Measurements from ENCODE around the gene INPP4A. TPM values are rescaled to one million over a fixed set of nuclear protein-coding genes. Genes with fewer than 3 reads are reported as not detected.

INPP4A gene
- polyA plus RNA-seq, 1 of the 3 experiments (the other 2 are of a cell fraction), result 15.0 TPM

DNA sequence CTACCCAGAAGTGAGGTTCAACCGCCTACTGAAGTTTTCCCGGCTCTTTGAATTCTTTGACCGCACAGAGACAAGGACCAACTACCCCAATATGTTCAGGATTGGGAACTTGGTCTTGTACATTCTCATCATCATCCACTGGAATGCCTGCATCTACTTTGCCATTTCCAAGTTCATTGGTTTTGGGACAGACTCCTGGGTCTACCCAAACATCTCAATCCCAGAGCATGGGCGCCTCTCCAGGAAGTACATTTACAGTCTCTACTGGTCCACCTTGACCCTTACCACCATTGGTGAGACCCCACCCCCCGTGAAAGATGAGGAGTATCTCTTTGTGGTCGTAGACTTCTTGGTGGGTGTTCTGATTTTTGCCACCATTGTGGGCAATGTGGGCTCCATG, 48.7 kb upstream of the INPP4A start:
- Histone ChIP-seq H3K9me3 (no peaks in the 10 kb centered on the region), H3K4me3 (ENCODE audit: low read depth in 2 of 2, low read length in 1 of 2) (no peak overlapping the region), H3K9ac (no peak overlapping the region), H3K9me2 (no peaks in the 10 kb centered on the region), H2AFZ (ENCODE audit: low read depth) (no peak overlapping the region), H3F3A (replicated peaks; ENCODE audit: insufficient read depth) (no peaks in the 10 kb centered on the region), H4K20me1 (ENCODE audit: insufficient read depth) (no peaks in the 10 kb centered on the region), H3K4me1 (ENCODE audit: control insufficient read depth in 1 of 2, insufficient read depth in 2 of 2, low read depth in 1 of 2, low read length in 1 of 2) (no peaks in the 10 kb centered on the region), H3K36me3 (replicated peaks in 1 of 2; ENCODE audit: control insufficient read depth in 1 of 2, insufficient read depth in 2 of 2, low read length in 1 of 2) (no peaks in the 10 kb centered on the region), H3K79me2 (ENCODE audit: insufficient read depth) (no peaks in the 10 kb centered on the region), H3K4me2 (no peak overlapping the region), H3K27ac (ENCODE audit: low read depth in 2 of 2, low read length in 1 of 2) (no peak overlapping the region), H3K27me3 (ENCODE audit: insufficient read depth) (no peaks in the 10 kb centered on the region; the same call in 1 of the 2 replicates)
- no peak for TF ChIP-seq JUND (IDR thresholded peaks at IDR 0.05)
- TF ChIP-seq MXI1 (IDR thresholded peaks at IDR 0.05; ENCODE audit: low read depth, low read length), result no peak
- TF ChIP-seq GABPA (IDR thresholded peaks at IDR 0.05; ENCODE audit: low read depth), result no peak
- TF ChIP-seq, protein P1, sequence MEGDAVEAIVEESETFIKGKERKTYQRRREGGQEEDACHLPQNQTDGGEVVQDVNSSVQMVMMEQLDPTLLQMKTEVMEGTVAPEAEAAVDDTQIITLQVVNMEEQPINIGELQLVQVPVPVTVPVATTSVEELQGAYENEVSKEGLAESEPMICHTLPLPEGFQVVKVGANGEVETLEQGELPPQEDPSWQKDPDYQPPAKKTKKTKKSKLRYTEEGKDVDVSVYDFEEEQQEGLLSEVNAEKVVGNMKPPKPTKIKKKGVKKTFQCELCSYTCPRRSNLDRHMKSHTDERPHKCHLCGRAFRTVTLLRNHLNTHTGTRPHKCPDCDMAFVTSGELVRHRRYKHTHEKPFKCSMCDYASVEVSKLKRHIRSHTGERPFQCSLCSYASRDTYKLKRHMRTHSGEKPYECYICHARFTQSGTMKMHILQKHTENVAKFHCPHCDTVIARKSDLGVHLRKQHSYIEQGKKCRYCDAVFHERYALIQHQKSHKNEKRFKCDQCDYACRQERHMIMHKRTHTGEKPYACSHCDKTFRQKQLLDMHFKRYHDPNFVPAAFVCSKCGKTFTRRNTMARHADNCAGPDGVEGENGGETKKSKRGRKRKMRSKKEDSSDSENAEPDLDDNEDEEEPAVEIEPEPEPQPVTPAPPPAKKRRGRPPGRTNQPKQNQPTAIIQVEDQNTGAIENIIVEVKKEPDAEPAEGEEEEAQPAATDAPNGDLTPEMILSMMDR (IDR thresholded peaks at IDR 0.05), result no peak
- no peak for TF ChIP-seq NFIC (IDR thresholded peaks at IDR 0.05; ENCODE audit: borderline replicate concordance)
- no peak for TF ChIP-seq SMC3 (IDR thresholded peaks at IDR 0.05; ENCODE audit: low read depth, low read length)
- TF ChIP-seq REST (IDR thresholded peaks at IDR 0.05; ENCODE audit: low read depth, low read length), result no peak
- no peak for TF ChIP-seq GATA2 (CRISPR knock-in tag; IDR thresholded peaks at IDR 0.05)
- no peak for TF ChIP-seq MAX (IDR thresholded peaks at IDR 0.05; ENCODE audit: low read depth)
- no peak for TF ChIP-seq RXRA (IDR thresholded peaks at IDR 0.05; ENCODE audit: borderline replicate concordance, low read depth)
- no peak for TF ChIP-seq PBX3 (IDR thresholded peaks at IDR 0.05)
- no peak for TF ChIP-seq EP300 (IDR thresholded peaks at IDR 0.05; ENCODE audit: borderline replicate concordance in 1 of 2, low read depth in 1 of 2, low read length in 1 of 2)
- no peak for TF ChIP-seq CHD2 (IDR thresholded peaks at IDR 0.05; ENCODE audit: low read length, partially characterized antibody)
- TF ChIP-seq IRF3 (IDR thresholded peaks at IDR 0.05; ENCODE audit: low read depth, low read length), result no peak
- TF ChIP-seq ELF1 (IDR thresholded peaks at IDR 0.05), result no peak
- no peak for TF ChIP-seq YY1 (IDR thresholded peaks at IDR 0.05; ENCODE audit: low read depth)
- no peak for TF ChIP-seq USF2 (IDR thresholded peaks at IDR 0.05; ENCODE audit: borderline replicate concordance, low read depth, low read length)
- no peak for TF ChIP-seq SIN3A (IDR thresholded peaks at IDR 0.05; ENCODE audit: borderline replicate concordance, low read depth, low read length)
- TF ChIP-seq TCF12 (IDR thresholded peaks at IDR 0.05), result no peak
- CTCF ChIA-PET, result interaction anchor here (4.4 kb wide), 1 partner anchor 11 kb away, joined by 22 read pairs; no protein-coding TSS in a partner anchor
- WGBS (ENCODE audit: low lambda C conversion rate), result 33% methylated on average over 6 of the region's 6 CpGs
- no peak for DNase-seq
- POLR2A ChIA-PET, result no interaction called here

All from SK-N-SH (cell line).